WTC11 (cell line): ENCODE results near the gene GJB3. TPM values are rescaled to one million over a fixed set of nuclear protein-coding genes. Genes with fewer than 3 reads are reported as not detected.

Experiments used
- ATAC-seq: fragments of 200-7000 bp; cut with Tn5 transposase; 2 replicates; pipeline ENCODE4 v1.10.0; 2021; ENCODE audit warnings: mild to moderate bottlenecking, moderate library complexity
- CTCF ChIA-PET: fragments of 300-600 bp; sonication (Branson Sonifier 250); formaldehyde crosslinking; loops from one replicate; lab custom pipeline; 2021; ENCODE audit warnings: antibody characterized with exemption; lab: Charles Lee
- POLR2A ChIA-PET: fragments of 350-600 bp; sonication (Branson Sonifier 250); formaldehyde crosslinking; loops from one replicate; lab custom pipeline; 2021; ENCODE audit warnings: antibody characterized with exemption; lab: Charles Lee
- DNase-seq: peaks from one replicate; pipeline ENCODE4 v3.0.0; 2021; ENCODE audit warnings: low spot score
- H3K27ac Mint-ChIP-seq: 2 replicates; pipeline ENCODE4 v1.8.0; 2021; ENCODE audit warnings: mixed read lengths
- H3K27me3 Mint-ChIP-seq: 2 replicates; pipeline ENCODE4 v1.8.0; 2021; ENCODE audit warnings: low read depth, mild to moderate bottlenecking, moderate library complexity, mixed read lengths
- H3K36me3 Mint-ChIP-seq: 2 replicates; pipeline ENCODE4 v1.8.0; 2021; ENCODE audit warnings: mixed read lengths
- H3K4me1 Mint-ChIP-seq: 2 replicates; pipeline ENCODE4 v1.8.0; 2022; ENCODE audit warnings: mixed read lengths
- H3K4me3 Mint-ChIP-seq: 2 replicates; pipeline ENCODE4 v1.8.0; 2021; ENCODE audit warnings: mild to moderate bottlenecking, moderate library complexity, mixed read lengths
- H3K9me3 Mint-ChIP-seq: 2 replicates; pipeline ENCODE4 v1.8.0; 2021; ENCODE audit warnings: mixed read lengths
- ATF3 ChIP-seq: sonication (generic); formaldehyde crosslinking; conservative IDR thresholded peaks from 2 replicates; pipeline ENCODE4 v1.8.1; 2022; ENCODE audit warnings: mild to moderate bottlenecking, missing genetic modification reagents
- CREB1 ChIP-seq: sonication (generic); formaldehyde crosslinking; IDR thresholded peaks from 2 replicates; pipeline ENCODE4 v1.8.0; 2023; ENCODE audit warnings: mild to moderate bottlenecking, missing genetic modification reagents
- EMX1 ChIP-seq: fragments of 250-450 bp; sonication (Bioruptor Pico); IDR thresholded peaks from 2 replicates; pipeline ENCODE4 v1.8.0; 2021; ENCODE audit warnings: mild to moderate bottlenecking
- FOXP1 ChIP-seq: sonication (generic); formaldehyde crosslinking; IDR thresholded peaks from 2 replicates; pipeline ENCODE4 v1.8.0; 2022; ENCODE audit warnings: missing genetic modification reagents, mild to moderate bottlenecking, moderate library complexity, borderline replicate concordance
- GTF2I ChIP-seq: fragments of 250-450 bp; sonication (Bioruptor Pico); conservative IDR thresholded peaks from 2 replicates; pipeline ENCODE4 v1.4.0; 2021; ENCODE audit warnings: mild to moderate bottlenecking
- MYBL2 ChIP-seq: sonication (generic); formaldehyde crosslinking; IDR thresholded peaks from 2 replicates; pipeline ENCODE4 v1.8.1; 2023; ENCODE audit warnings: mild to moderate bottlenecking, moderate library complexity, missing genetic modification reagents
- NFE2L1 ChIP-seq: sonication (generic); formaldehyde crosslinking; IDR thresholded peaks from 2 replicates; pipeline ENCODE4 v1.8.1; 2023; ENCODE audit warnings: missing genetic modification reagents
- NFYB ChIP-seq: sonication (generic); formaldehyde crosslinking; conservative IDR thresholded peaks from 2 replicates; pipeline ENCODE4 v1.8.0; 2022; ENCODE audit warnings: low read depth, missing genetic modification reagents
- PRRX2 ChIP-seq: fragments of 250-450 bp; sonication (Bioruptor Pico); IDR thresholded peaks from 2 replicates; pipeline ENCODE4 v1.8.0; 2021; ENCODE audit warnings: mild to moderate bottlenecking
- SOX15 ChIP-seq: fragments of 250-450 bp; sonication (Bioruptor Pico); IDR thresholded peaks from 2 replicates; pipeline ENCODE4 v1.9.0; 2021; ENCODE audit warnings: mild to moderate bottlenecking
- ZNF317 ChIP-seq: sonication (generic); formaldehyde crosslinking; IDR thresholded peaks from 2 replicates; pipeline ENCODE4 v1.8.1; 2023; ENCODE audit warnings: low read depth, mild to moderate bottlenecking, moderate library complexity, missing genetic modification reagents, borderline replicate concordance
- ZNF396 ChIP-seq: fragments of 250-450 bp; sonication (Bioruptor Pico); IDR thresholded peaks from 2 replicates; pipeline ENCODE4 v1.8.0; 2021; ENCODE audit warnings: mild to moderate bottlenecking, moderate library complexity, borderline replicate concordance
- total RNA-seq: library from RNA; stranded (reverse); gene quantifications from 3 replicates; pipeline ENCODE4 v1.2.3, GENCODE V29; 2021
- TF ChIP-seq, protein P1 (sequence below): sonication (generic); formaldehyde crosslinking; IDR thresholded peaks from 2 replicates; pipeline ENCODE4 v1.8.1; 2023; ENCODE audit warnings: mild to moderate bottlenecking, missing genetic modification reagents
- TF ChIP-seq, protein P2 (sequence below): sonication (generic); formaldehyde crosslinking; IDR thresholded peaks from 2 replicates; pipeline ENCODE4 v1.8.0; 2023; ENCODE audit warnings: mild to moderate bottlenecking, missing genetic modification reagents
- TF ChIP-seq, protein P3 (sequence below): fragments of 250-450 bp; sonication (Bioruptor Pico); IDR thresholded peaks from 2 replicates; pipeline ENCODE4 v2.1.2; 2022; ENCODE audit warnings: mild to moderate bottlenecking, moderate library complexity
- TF ChIP-seq, protein P4 (sequence below): fragments of 250-450 bp; sonication (Bioruptor Pico); IDR thresholded peaks from 2 replicates; pipeline ENCODE4 v1.9.0; 2021; ENCODE audit warnings: mild to moderate bottlenecking, borderline replicate concordance
- TF ChIP-seq, protein P5 (sequence below): sonication (generic); formaldehyde crosslinking; IDR thresholded peaks from 2 replicates; pipeline ENCODE4 v1.8.0; 2023; ENCODE audit warnings: missing genetic modification reagents
- TF ChIP-seq, protein P6 (sequence below): sonication (generic); formaldehyde crosslinking; IDR thresholded peaks from 2 replicates; pipeline ENCODE4 v1.8.0; 2022; ENCODE audit warnings: mild to moderate bottlenecking, missing genetic modification reagents
- TF ChIP-seq, protein P7 (sequence below): sonication (generic); formaldehyde crosslinking; IDR thresholded peaks from 2 replicates; pipeline ENCODE4 v1.8.1; 2023; ENCODE audit warnings: mild to moderate bottlenecking, missing genetic modification reagents, moderate library complexity

Gene GJB3
- total RNA-seq, 1 experiment from 2014 or later = 0.46 TPM

DNA sequence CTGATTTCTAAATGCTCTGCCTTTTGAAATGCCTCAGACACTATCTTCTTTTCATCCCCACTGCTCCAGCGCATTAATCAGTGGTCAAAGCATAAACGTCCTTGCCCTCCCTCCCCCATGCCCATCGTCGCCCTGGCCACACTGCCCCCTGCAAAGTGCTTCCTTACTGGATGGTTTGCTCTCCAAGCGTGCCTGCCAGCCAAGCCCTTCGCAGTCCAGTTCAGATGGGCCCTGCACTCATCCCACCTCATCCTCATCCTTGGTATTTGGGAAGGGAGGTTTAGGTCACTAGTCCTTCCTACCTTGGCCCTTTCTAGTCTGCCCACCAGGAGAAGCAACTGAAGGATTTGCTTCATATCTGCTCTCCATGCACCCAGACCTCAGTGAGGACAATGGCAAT, 14.9 kb downstream of the GJB3 start (continued):
- TF ChIP-seq, protein P1, sequence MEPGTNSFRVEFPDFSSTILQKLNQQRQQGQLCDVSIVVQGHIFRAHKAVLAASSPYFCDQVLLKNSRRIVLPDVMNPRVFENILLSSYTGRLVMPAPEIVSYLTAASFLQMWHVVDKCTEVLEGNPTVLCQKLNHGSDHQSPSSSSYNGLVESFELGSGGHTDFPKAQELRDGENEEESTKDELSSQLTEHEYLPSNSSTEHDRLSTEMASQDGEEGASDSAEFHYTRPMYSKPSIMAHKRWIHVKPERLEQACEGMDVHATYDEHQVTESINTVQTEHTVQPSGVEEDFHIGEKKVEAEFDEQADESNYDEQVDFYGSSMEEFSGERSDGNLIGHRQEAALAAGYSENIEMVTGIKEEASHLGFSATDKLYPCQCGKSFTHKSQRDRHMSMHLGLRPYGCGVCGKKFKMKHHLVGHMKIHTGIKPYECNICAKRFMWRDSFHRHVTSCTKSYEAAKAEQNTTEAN (CRISPR knock-in tag) = no peak
- TF ChIP-seq, protein P2, sequence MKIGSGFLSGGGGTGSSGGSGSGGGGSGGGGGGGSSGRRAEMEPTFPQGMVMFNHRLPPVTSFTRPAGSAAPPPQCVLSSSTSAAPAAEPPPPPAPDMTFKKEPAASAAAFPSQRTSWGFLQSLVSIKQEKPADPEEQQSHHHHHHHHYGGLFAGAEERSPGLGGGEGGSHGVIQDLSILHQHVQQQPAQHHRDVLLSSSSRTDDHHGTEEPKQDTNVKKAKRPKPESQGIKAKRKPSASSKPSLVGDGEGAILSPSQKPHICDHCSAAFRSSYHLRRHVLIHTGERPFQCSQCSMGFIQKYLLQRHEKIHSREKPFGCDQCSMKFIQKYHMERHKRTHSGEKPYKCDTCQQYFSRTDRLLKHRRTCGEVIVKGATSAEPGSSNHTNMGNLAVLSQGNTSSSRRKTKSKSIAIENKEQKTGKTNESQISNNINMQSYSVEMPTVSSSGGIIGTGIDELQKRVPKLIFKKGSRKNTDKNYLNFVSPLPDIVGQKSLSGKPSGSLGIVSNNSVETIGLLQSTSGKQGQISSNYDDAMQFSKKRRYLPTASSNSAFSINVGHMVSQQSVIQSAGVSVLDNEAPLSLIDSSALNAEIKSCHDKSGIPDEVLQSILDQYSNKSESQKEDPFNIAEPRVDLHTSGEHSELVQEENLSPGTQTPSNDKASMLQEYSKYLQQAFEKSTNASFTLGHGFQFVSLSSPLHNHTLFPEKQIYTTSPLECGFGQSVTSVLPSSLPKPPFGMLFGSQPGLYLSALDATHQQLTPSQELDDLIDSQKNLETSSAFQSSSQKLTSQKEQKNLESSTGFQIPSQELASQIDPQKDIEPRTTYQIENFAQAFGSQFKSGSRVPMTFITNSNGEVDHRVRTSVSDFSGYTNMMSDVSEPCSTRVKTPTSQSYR = no peak
- TF ChIP-seq FOXP1 (no peak), GTF2I (CRISPR knock-in tag) (no peak), MYBL2 (CRISPR knock-in tag) (no peak), ATF3 (CRISPR knock-in tag) (no peak)

DNA sequence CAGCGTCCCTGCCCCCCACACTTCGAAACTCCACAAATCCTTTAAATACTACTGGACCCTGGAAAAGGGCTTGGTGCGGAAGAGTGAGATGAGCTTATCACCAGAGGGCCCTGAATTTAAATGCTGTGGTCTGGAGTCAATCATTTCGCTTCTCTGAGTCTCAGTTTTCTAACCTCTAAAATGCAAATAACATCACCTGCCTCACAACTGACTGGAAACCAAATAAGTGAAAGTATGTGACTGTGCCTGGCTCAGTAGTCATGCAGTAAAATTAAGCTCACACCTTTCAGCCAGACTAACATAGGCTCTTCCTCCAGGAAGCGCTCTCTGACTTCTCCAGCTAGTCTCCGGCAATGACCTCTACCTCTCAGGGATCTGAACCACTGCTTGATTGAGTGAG, 16.0 kb downstream of the GJB3 start:
- H3K36me3 Mint-ChIP-seq = no peaks in the 10 kb centered on the region
- TF ChIP-seq, protein P3, sequence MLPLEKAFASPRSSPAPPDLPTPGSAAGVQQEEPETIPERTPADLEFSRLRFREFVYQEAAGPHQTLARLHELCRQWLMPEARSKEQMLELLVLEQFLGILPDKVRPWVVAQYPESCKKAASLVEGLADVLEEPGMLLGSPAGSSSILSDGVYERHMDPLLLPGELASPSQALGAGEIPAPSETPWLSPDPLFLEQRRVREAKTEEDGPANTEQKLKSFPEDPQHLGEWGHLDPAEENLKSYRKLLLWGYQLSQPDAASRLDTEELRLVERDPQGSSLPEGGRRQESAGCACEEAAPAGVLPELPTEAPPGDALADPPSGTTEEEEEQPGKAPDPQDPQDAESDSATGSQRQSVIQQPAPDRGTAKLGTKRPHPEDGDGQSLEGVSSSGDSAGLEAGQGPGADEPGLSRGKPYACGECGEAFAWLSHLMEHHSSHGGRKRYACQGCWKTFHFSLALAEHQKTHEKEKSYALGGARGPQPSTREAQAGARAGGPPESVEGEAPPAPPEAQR (CRISPR knock-in tag) = no peak
- TF ChIP-seq SOX15 (CRISPR knock-in tag) (no peak), PRRX2 (CRISPR knock-in tag) (no peak), EMX1 (no peak)
- TF ChIP-seq, protein P4, sequence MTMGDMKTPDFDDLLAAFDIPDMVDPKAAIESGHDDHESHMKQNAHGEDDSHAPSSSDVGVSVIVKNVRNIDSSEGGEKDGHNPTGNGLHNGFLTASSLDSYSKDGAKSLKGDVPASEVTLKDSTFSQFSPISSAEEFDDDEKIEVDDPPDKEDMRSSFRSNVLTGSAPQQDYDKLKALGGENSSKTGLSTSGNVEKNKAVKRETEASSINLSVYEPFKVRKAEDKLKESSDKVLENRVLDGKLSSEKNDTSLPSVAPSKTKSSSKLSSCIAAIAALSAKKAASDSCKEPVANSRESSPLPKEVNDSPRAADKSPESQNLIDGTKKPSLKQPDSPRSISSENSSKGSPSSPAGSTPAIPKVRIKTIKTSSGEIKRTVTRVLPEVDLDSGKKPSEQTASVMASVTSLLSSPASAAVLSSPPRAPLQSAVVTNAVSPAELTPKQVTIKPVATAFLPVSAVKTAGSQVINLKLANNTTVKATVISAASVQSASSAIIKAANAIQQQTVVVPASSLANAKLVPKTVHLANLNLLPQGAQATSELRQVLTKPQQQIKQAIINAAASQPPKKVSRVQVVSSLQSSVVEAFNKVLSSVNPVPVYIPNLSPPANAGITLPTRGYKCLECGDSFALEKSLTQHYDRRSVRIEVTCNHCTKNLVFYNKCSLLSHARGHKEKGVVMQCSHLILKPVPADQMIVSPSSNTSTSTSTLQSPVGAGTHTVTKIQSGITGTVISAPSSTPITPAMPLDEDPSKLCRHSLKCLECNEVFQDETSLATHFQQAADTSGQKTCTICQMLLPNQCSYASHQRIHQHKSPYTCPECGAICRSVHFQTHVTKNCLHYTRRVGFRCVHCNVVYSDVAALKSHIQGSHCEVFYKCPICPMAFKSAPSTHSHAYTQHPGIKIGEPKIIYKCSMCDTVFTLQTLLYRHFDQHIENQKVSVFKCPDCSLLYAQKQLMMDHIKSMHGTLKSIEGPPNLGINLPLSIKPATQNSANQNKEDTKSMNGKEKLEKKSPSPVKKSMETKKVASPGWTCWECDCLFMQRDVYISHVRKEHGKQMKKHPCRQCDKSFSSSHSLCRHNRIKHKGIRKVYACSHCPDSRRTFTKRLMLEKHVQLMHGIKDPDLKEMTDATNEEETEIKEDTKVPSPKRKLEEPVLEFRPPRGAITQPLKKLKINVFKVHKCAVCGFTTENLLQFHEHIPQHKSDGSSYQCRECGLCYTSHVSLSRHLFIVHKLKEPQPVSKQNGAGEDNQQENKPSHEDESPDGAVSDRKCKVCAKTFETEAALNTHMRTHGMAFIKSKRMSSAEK (CRISPR knock-in tag) = no peak
- no peak overlapping the region for H3K27ac Mint-ChIP-seq
- peaks cover 17% of the 10 kb centered on the region for H3K4me1 Mint-ChIP-seq
- H3K4me3 Mint-ChIP-seq = no peak overlapping the region
- ChIA-PET POLR2A (no interaction called here), CTCF (interaction anchor here (0.6 to 2.3 kb wide), 7 partner anchors 9 to 69 kb away, joined by 3 to 27 read pairs (median 8); partner anchors contain the start of gene SMIM12)
- H3K27me3 Mint-ChIP-seq = peaks cover 21% of the 10 kb centered on the region
- ATAC-seq (no peak), DNase-seq (no peak)
- H3K9me3 Mint-ChIP-seq = no peaks in the 10 kb centered on the region

- Mint-ChIP-seq H3K27ac (no peak overlapping the region), H3K4me1 (peaks cover 14% of the 10 kb centered on the region)
- TF ChIP-seq ZNF317 = no peak
- no peak for TF ChIP-seq NFE2L1 (CRISPR knock-in tag)
- no peak for TF ChIP-seq ZNF396 (CRISPR knock-in tag)
- TF ChIP-seq, protein P5, sequence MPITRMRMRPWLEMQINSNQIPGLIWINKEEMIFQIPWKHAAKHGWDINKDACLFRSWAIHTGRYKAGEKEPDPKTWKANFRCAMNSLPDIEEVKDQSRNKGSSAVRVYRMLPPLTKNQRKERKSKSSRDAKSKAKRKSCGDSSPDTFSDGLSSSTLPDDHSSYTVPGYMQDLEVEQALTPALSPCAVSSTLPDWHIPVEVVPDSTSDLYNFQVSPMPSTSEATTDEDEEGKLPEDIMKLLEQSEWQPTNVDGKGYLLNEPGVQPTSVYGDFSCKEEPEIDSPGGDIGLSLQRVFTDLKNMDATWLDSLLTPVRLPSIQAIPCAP (CRISPR knock-in tag) = no peak
- TF ChIP-seq, protein P6, sequence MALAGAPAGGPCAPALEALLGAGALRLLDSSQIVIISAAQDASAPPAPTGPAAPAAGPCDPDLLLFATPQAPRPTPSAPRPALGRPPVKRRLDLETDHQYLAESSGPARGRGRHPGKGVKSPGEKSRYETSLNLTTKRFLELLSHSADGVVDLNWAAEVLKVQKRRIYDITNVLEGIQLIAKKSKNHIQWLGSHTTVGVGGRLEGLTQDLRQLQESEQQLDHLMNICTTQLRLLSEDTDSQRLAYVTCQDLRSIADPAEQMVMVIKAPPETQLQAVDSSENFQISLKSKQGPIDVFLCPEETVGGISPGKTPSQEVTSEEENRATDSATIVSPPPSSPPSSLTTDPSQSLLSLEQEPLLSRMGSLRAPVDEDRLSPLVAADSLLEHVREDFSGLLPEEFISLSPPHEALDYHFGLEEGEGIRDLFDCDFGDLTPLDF (CRISPR knock-in tag) = no peak
- TF ChIP-seq, protein P7, sequence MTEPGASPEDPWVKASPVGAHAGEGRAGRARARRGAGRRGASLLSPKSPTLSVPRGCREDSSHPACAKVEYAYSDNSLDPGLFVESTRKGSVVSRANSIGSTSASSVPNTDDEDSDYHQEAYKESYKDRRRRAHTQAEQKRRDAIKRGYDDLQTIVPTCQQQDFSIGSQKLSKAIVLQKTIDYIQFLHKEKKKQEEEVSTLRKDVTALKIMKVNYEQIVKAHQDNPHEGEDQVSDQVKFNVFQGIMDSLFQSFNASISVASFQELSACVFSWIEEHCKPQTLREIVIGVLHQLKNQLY (CRISPR knock-in tag) = no peak
- no peak for TF ChIP-seq CREB1 (CRISPR knock-in tag)
- no peak for TF ChIP-seq NFYB (CRISPR knock-in tag)
These were observed 19.2 kb downstream of the GJB3 start for GRCh38 chr1:34800214-34800613.

More at GRCh38 chr1:34800214-34800613, 19.2 kb downstream of the GJB3 start:
- no peak for DNase-seq
- ATAC-seq = no peak
- ChIA-PET POLR2A (no interaction called here), CTCF (interaction anchor here (1.2 kb wide), 1 partner anchor 53 kb away, joined by 11 read pairs; no protein-coding TSS in a partner anchor)
- Mint-ChIP-seq H3K4me3 (no peak overlapping the region), H3K9me3 (no peaks in the 10 kb centered on the region), H3K27me3 (peaks cover 5% of the 10 kb centered on the region; the same call in 1 of the 2 replicates), H3K36me3 (no peaks in the 10 kb centered on the region)
